Subcutaneous abdominal adipose tissue (tissue), 5 donors: ENCODE measurements around the gene CD37.
"Not testable (repeated sequence)": the region's sequence is repeated elsewhere in the genome, so short reads cannot be mapped to it uniquely, and the experiment has no call there.

ENCODE experiments used
- H3K27ac ChIP-seq: one replicate; pipeline ENCODE4 v1.7.0; 2013; ENCODE audit warnings: low read depth, mild to moderate bottlenecking, inconsistent platforms, low read length, moderate library complexity
- H3K27me3 ChIP-seq, 5 donors: one replicate each; pipeline ENCODE4 v1.7.0; 2013; ENCODE audit warnings: low read length in 5 of 5, inconsistent platforms in 1 of 5; ENCODE audit not compliant: control insufficient read depth in 5 of 5, insufficient read depth in 4 of 5
- H3K36me3 ChIP-seq, 5 donors: one replicate each; pipeline ENCODE4 v1.7.0; 2013; ENCODE audit warnings: low read length in 5 of 5; ENCODE audit not compliant: control insufficient read depth in 5 of 5, insufficient read depth in 5 of 5
- H3K4me1 ChIP-seq, 5 donors: one replicate each; pipeline ENCODE4 v1.7.0; 2013; ENCODE audit warnings: low read length in 5 of 5, mild to moderate bottlenecking in 3 of 5, moderate library complexity in 1 of 5; ENCODE audit not compliant: control insufficient read depth in 5 of 5, insufficient read depth in 5 of 5
- H3K4me3 ChIP-seq, 5 donors: one replicate each; pipeline ENCODE4 v1.7.0; 2013; ENCODE audit warnings: low read length in 5 of 5, low read depth in 1 of 5
- H3K9ac ChIP-seq, 5 donors: one replicate each; pipeline ENCODE4 v1.7.0; 2013; ENCODE audit warnings: low read length in 5 of 5, mild to moderate bottlenecking in 4 of 5, moderate library complexity in 3 of 5
- H3K9me3 ChIP-seq, 5 donors: one replicate each; pipeline ENCODE4 v1.7.0; 2013; ENCODE audit warnings: low read length in 5 of 5; ENCODE audit not compliant: control insufficient read depth in 5 of 5
- donor health status: healthy.
- donor health status: healthy.
- donor health status: healthy.
- donor health status: healthy.
- donor health status: healthy.

Gene CD37

GRCh38 chr19:49361438-49362047 is 26.3 kb downstream of the CD37 start:
- Histone ChIP-seq H3K4me3 (peak overlapping the region; percentile 80 to 89 (median 84)), H3K36me3 (peaks cover 0 to 27% (median 13%) of the 10 kb centered on the region in 5 donors), H3K9me3 (no peaks in the 10 kb centered on the region), H3K9ac (peak overlapping the region; percentile 68 to 96 (median 91)), H3K27me3 (no peaks in the 10 kb centered on the region), H3K4me1 (peaks cover 0 to 49% (median 36%) of the 10 kb centered on the region in 5 donors), H3K27ac (peak overlapping the region; percentile 90)

GRCh38 chr19:49362048-49362928 is 27.1 kb downstream of the CD37 start, which contains the start of gene TEAD2:
TEAD2 (minus strand) TSS chr19:49362416; CDS start chr19:49360075, 2,341 bp downstream.
- Histone ChIP-seq H3K4me1 (peaks cover 0 to 42% (median 29%) of the 10 kb centered on the region in 5 donors), H3K27ac (peak within 1 kb of the TSS; percentile 90), H3K4me3 (peak within 1 kb of the TSS; percentile 80 to 89 (median 84)), H3K27me3 (no peaks in the 10 kb centered on the region), H3K9ac (peak within 1 kb of the TSS; percentile 68 to 96 (median 91)), H3K9me3 (no peaks in the 10 kb centered on the region), H3K36me3 (peaks cover 0 to 20% (median 11%) of the 10 kb centered on the region in 5 donors)

- peak overlapping the region in 4 of 5 donors; percentile 41 to 65 (median 59) for H3K9ac ChIP-seq
Measured at GRCh38 chr19:49362929-49363267, 27.7 kb downstream of the CD37 start.

DNA sequence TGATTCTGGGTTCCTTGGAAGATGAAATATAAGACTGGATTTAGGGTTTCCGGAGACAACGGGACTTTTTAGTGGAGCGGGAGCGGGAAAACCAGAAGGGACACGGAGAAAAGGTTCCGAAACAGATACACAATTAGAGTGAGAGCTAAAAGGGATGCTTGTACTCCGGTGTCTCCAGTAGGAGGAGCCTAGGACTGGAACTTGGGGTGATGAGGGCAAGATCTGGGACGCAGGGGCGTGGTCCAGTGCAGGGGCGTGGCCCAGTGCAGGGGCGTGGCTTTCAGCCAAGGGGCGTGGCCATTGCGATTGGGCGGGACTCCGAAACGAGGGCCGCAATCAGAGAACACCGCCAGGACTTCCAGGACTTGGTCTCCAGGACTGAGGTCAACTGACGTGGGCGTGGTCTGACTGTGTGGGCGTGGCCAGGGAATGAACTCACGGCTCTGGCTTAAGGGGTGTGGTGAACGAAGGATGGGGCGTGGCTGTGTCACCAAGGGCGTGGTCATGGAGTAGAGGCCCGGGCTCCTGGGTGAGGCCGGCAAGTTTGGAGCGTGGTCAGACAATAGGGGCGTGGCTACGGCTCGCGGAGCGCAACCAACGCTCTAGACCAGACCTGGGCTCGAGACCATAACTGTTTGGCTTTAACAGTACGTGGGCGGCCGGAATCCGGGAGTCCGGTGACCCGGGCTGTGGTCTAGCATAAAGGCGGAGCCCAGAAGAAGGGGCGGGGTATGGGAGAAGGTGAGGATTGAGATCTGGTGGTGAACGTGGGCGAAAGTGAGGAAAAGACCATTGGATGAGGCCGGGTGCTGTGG is 28.3 kb downstream of the CD37 start, which contains the start of gene DKKL1:
TSS of gene DKKL1 (plus strand) at position 610 of the 815 bp plus-strand sequence. CDS start at position 732, 122 bp downstream.
- Histone ChIP-seq H3K4me3 (peak within 1 kb of the TSS; percentile 61 to 89 (median 84)), H3K27ac (peak within 1 kb of the TSS; percentile 90), H3K4me1 (peaks cover 0 to 38% (median 29%) of the 10 kb centered on the region in 5 donors), H3K9me3 (no peaks in the 10 kb centered on the region), H3K9ac (peak within 1 kb of the TSS in 4 of 5 donors; percentile 65 to 92 (median 69)), H3K36me3 (peaks cover 0 to 12% (median 5%) of the 10 kb centered on the region in 5 donors), H3K27me3 (no peaks in the 10 kb centered on the region)

More at GRCh38 chr19:49362929-49363267, 27.7 kb downstream of the CD37 start:
- Histone ChIP-seq H3K27ac (peak overlapping the region; percentile 90), H3K27me3 (no peaks in the 10 kb centered on the region), H3K4me3 (peak overlapping the region; percentile 54 to 89 (median 84)), H3K36me3 (peaks cover 0 to 15% (median 9%) of the 10 kb centered on the region in 5 donors), H3K4me1 (peaks cover 0 to 38% (median 29%) of the 10 kb centered on the region in 5 donors), H3K9me3 (no peaks in the 10 kb centered on the region)

GRCh38 chr19:49364083-49364737 is 29.0 kb downstream of the CD37 start:
- H3K9ac ChIP-seq: no peak overlapping the region
- peaks cover 0 to 5% (median 5%) of the 10 kb centered on the region in 5 donors for H3K9me3 ChIP-seq
- H3K4me3 ChIP-seq: peak overlapping the region; percentile 46 to 85 (median 51)
- H3K36me3 ChIP-seq: peaks cover 0 to 5% (median 4%) of the 10 kb centered on the region in 5 donors
- peaks cover 0 to 38% (median 29%) of the 10 kb centered on the region in 5 donors for H3K4me1 ChIP-seq
- H3K27me3 ChIP-seq: no peaks in the 10 kb centered on the region
- peak overlapping the region; percentile 16 for H3K27ac ChIP-seq

DNA sequence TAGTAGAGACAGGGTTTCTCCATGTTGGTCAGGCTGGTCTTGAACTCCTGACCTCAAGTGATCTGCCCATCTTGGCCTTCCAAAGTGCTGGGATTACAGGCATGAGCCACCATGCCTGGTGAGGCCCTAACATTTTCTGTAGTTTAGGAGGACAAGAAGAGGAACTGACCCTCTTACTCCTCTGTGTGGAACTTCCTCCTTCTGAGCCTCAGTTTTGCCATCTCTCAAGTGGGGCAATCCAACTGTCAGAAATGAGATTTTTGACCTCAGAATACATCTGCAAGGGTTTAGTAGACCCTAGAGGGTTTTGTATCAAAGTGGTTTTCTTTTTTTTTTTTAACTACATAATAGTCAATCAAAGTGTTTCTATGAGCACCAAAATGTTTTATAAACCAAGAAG is 30.9 kb downstream of the CD37 start:
- H3K4me3 ChIP-seq: no peak overlapping the region
- H3K9me3 ChIP-seq: peaks cover 4 to 18% (median 16%) of the 10 kb centered on the region in 5 donors
- no peak overlapping the region for H3K9ac ChIP-seq
- H3K27me3 ChIP-seq: no peaks in the 10 kb centered on the region
- H3K4me1 ChIP-seq: peaks cover 6 to 28% (median 17%) of the 10 kb centered on the region in 5 donors
- no peak overlapping the region for H3K27ac ChIP-seq
- H3K36me3 ChIP-seq: no peaks in the 10 kb centered on the region

DNA sequence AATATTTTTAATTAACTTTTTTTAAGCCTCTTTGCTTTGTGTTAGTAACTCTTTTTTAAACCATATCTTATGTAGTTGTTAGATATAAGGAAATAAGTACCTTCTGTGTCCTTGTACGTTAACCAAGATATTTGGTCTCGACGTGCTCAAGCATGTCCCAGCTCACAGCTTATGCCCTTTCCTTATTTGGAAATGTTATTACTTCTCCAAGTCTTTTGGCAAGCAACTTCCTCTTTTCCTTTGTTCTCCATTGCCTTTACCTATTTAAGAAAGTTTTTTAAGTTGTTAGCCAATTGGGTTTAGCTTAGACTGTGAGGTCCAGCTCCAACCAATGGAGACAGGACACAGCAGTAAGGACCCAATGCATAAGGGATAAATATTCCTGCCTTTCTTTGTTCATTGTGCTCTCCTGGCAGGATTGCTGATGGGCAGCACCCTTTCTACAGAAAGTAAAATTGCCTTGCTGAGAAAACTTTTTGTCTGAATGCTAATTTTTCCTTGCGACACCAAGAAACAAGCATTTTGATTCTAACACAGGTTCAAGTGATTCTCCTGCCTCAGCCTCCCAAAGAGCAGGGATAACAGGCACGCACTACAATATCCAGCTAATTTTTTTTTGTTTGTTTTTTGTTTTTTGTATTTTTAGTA is 33.6 kb downstream of the CD37 start:
- H3K9me3 ChIP-seq: peaks cover 4 to 18% (median 16%) of the 10 kb centered on the region in 5 donors
- H3K4me1 ChIP-seq: peaks cover under 1 to 6% (median 2%) of the 10 kb centered on the region in 5 donors
- no peaks in the 10 kb centered on the region for H3K27me3 ChIP-seq
- no peak overlapping the region for H3K4me3 ChIP-seq
- H3K9ac ChIP-seq: no peak overlapping the region
- H3K27ac ChIP-seq: no peak overlapping the region
- no peaks in the 10 kb centered on the region for H3K36me3 ChIP-seq

DNA sequence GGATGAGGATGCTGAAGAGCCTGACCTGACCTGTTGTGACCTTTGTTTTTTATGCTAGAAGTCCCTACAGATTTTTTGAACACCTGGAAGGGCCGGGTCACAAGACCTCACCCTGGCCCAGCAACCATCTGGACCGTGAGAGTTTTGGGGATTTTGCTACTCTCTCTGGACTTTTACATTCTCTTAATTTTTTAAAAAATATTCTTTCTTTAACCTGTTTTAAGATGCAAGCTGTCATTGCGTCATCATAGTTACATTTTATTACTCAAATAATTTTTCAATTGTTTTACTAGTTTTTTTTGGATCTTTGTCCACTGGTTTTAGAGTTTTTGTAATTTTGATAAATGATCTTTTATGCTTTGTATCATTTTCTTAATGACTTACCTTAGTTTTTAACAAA is 36.0 kb downstream of the CD37 start:
- Histone ChIP-seq H3K4me3 (no peak overlapping the region), H3K4me1 (peaks cover 0 to 6% (median 0%) of the 10 kb centered on the region in 5 donors), H3K9me3 (peaks cover 4 to 18% (median 16%) of the 10 kb centered on the region in 5 donors), H3K9ac (no peak overlapping the region), H3K27ac (no peak overlapping the region), H3K36me3 (no peaks in the 10 kb centered on the region), H3K27me3 (peaks cover 0 to 5% (median 0%) of the 10 kb centered on the region in 5 donors)

DNA sequence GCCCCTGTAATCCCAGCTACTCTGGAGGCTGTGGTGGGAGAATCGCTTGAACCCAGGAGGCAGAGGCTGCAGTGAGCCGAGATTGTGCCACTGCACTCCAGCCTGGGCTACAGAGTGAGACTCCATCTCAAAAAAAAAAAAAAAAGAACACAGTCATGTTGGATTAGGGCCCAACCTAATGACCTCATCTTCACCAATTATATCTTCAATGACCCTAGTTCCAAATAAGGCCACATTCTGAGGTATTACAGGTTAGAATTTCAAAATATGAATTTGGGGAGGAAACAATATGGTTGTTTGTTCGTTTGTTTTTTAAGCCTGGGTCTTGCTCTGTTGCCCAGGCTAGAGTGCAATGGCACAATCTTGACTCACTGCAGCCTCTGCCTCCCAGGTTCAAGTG is 38.0 kb downstream of the CD37 start:
- H3K27ac ChIP-seq, H3K4me3 ChIP-seq, H3K27me3 ChIP-seq, H3K36me3 ChIP-seq, H3K4me1 ChIP-seq, H3K9ac ChIP-seq: not testable (repeated sequence)
- peaks cover 4 to 18% (median 16%) of the 10 kb centered on the region in 5 donors for H3K9me3 ChIP-seq
